CD4-positive, alpha-beta T cell (primary cell): ENCODE data around the gene STAC2. TPM values are rescaled to one million over a fixed set of nuclear protein-coding genes. Genes with fewer than 3 reads are reported as not detected.
"Not testable (repeated sequence)": the region's sequence is repeated elsewhere in the genome, so short reads cannot be mapped to it uniquely, and the experiment has no call there.

Experiments used
- ATAC-seq: fragments of 200-7000 bp; cut with Tn5 transposase; one replicate; pipeline ENCODE4 v1.10.0; 2022; ENCODE audit warnings: mild to moderate bottlenecking; ENCODE audit not compliant: poor library complexity
- CTCF ChIA-PET: fragments of 350-600 bp; sonication (Branson Sonifier 250); formaldehyde crosslinking; loops from one replicate; lab custom pipeline; 2021; ENCODE audit warnings: antibody characterized with exemption, inconsistent platforms; lab: Charles Lee
- POLR2A ChIA-PET: fragments of 350-600 bp; sonication (Branson Sonifier 250); formaldehyde crosslinking; loops from one replicate; lab custom pipeline; 2021; ENCODE audit warnings: antibody characterized with exemption, inconsistent platforms; lab: Charles Lee
- DNase-seq, 14 experiments: peaks; one replicate each; pipeline ENCODE4 v3.0.0-alpha.2; 2013 to 2020; ENCODE audit warnings: mixed read lengths in 2 of 14
- H3K27ac ChIP-seq, 2 donors: one replicate each; pipeline versions ENCODE4 v1.5.1 to v1.7.0; 2013; ENCODE audit warnings: low read length in 2 of 2, low read depth in 1 of 2, mild to moderate bottlenecking in 1 of 2
- H3K27me3 ChIP-seq, 2 experiments: 1 replicate in 1 of 2; 2 replicates in 1 of 2; pipeline versions ENCODE4 v1.6.1 to v1.7.0; 2013; ENCODE audit warnings: low read length in 2 of 2, control low read depth in 1 of 2, mild to moderate bottlenecking in 1 of 2, moderate library complexity in 1 of 2; ENCODE audit not compliant: insufficient read depth in 2 of 2, control insufficient read depth in 1 of 2
- H3K36me3 ChIP-seq: one replicate; pipeline ENCODE4 v1.6.1; 2013; ENCODE audit warnings: low read length, control low read depth; ENCODE audit not compliant: insufficient read depth
- H3K4me1 ChIP-seq: one replicate; pipeline ENCODE4 v1.6.1; 2013; ENCODE audit warnings: low read length, control low read depth; ENCODE audit not compliant: insufficient read depth
- H3K4me3 ChIP-seq: one replicate; pipeline ENCODE4 v1.5.1; 2013; ENCODE audit warnings: mild to moderate bottlenecking, low read length, moderate library complexity
- H3K9me3 ChIP-seq, 2 experiments: 1 replicate in 1 of 2; 2 replicates in 1 of 2; pipeline versions ENCODE4 v1.6.1 to v1.7.0; 2013; ENCODE audit warnings: low read length in 2 of 2, mild to moderate bottlenecking in 2 of 2, control low read depth in 1 of 2, moderate library complexity in 1 of 2; ENCODE audit not compliant: control insufficient read depth in 1 of 2, insufficient read depth in 1 of 2
- H3K27ac Mint-ChIP-seq: one replicate; pipeline ENCODE4 v1.8.0; 2020; ENCODE audit warnings: mixed read lengths
- H3K27me3 Mint-ChIP-seq: one replicate; pipeline ENCODE4 v1.8.0; 2021; ENCODE audit warnings: mixed read lengths
- H3K36me3 Mint-ChIP-seq: one replicate; pipeline ENCODE4 v1.8.0; 2021; ENCODE audit warnings: low read depth, mixed read lengths
- H3K4me1 Mint-ChIP-seq: one replicate; pipeline ENCODE4 v1.8.0; 2021; ENCODE audit warnings: low read depth, mixed read lengths
- H3K4me3 Mint-ChIP-seq: one replicate; pipeline ENCODE4 v1.8.0; 2020; ENCODE audit warnings: mild to moderate bottlenecking, mixed read lengths
- H3K9me3 Mint-ChIP-seq: one replicate; pipeline ENCODE4 v1.8.0; 2020; ENCODE audit warnings: mixed read lengths
- intact Hi-C, 2 experiments: fragments of 100-400 bp; cut with DNase I in 1 of 2; cut with micrococcal nuclease in 1 of 2; formaldehyde crosslinking; loops; one replicate each; pipeline versions ENCODE4 v1.15.1 to v1.9.0; 2023 to 2025; cut with DNase I, micrococcal nuclease
- total RNA-seq, 174 experiments: library from RNA in 2 of 174; stranded (reverse) in 2 of 174; gene quantifications; one replicate each; pipeline ENCODE4 v1.2.3 and lab custom pipeline; 2021 to 2026
- TF ChIP-seq, protein P1 (sequence below): fragments of 200-600 bp; IDR thresholded peaks from one replicate; pipeline ENCODE4 v1.8.0; 2022; ENCODE audit warnings: antibody characterized with exemption, mild to moderate bottlenecking

STAC2 gene
- total RNA-seq, 2 experiments from 2014 or later: not detected

DNA sequence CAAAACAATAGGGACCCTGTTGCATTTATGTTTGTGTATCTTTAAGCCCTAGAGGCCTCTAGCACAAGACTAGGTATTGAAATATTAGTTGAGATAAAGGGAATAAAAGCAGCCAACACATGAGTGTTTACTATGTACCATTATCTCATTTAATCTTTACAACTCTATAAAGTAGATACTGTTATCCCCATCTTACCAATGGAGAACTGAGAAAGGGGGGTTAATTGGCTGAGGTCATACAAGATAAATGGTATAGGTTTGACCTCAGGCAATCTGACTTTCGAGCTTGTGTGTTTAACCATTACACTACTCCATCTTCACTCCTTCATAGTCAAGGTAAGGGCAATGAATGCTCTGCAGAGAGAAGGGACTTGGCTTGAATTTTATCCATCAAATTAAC, 26.3 kb upstream of the STAC2 start:
- no peak overlapping the region for H3K27ac ChIP-seq
- H3K27ac Mint-ChIP-seq: no peak overlapping the region
- no peaks in the 10 kb centered on the region for H3K4me1 ChIP-seq
- TF ChIP-seq, protein P1, sequence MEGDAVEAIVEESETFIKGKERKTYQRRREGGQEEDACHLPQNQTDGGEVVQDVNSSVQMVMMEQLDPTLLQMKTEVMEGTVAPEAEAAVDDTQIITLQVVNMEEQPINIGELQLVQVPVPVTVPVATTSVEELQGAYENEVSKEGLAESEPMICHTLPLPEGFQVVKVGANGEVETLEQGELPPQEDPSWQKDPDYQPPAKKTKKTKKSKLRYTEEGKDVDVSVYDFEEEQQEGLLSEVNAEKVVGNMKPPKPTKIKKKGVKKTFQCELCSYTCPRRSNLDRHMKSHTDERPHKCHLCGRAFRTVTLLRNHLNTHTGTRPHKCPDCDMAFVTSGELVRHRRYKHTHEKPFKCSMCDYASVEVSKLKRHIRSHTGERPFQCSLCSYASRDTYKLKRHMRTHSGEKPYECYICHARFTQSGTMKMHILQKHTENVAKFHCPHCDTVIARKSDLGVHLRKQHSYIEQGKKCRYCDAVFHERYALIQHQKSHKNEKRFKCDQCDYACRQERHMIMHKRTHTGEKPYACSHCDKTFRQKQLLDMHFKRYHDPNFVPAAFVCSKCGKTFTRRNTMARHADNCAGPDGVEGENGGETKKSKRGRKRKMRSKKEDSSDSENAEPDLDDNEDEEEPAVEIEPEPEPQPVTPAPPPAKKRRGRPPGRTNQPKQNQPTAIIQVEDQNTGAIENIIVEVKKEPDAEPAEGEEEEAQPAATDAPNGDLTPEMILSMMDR: no peak
- no peaks in the 10 kb centered on the region for H3K27me3 Mint-ChIP-seq
- DNase-seq: no peak
- POLR2A ChIA-PET: no interaction called here
- H3K9me3 ChIP-seq: no peaks in the 10 kb centered on the region
- intact Hi-C loops: no loop called here
- H3K36me3 Mint-ChIP-seq: peaks cover 25% of the 10 kb centered on the region
- H3K4me1 Mint-ChIP-seq: no peaks in the 10 kb centered on the region
- CTCF ChIA-PET: interaction anchor here (0.6 to 2.0 kb wide), 2 partner anchors 45 to 142 kb away, joined by 3 to 9 read pairs; no protein-coding TSS in a partner anchor
- no peaks in the 10 kb centered on the region for H3K9me3 Mint-ChIP-seq
- H3K4me3 ChIP-seq: no peak overlapping the region
- no peaks in the 10 kb centered on the region for H3K27me3 ChIP-seq
- H3K4me3 Mint-ChIP-seq: no peak overlapping the region
- no peak for ATAC-seq
- peaks cover 28% of the 10 kb centered on the region for H3K36me3 ChIP-seq

DNA sequence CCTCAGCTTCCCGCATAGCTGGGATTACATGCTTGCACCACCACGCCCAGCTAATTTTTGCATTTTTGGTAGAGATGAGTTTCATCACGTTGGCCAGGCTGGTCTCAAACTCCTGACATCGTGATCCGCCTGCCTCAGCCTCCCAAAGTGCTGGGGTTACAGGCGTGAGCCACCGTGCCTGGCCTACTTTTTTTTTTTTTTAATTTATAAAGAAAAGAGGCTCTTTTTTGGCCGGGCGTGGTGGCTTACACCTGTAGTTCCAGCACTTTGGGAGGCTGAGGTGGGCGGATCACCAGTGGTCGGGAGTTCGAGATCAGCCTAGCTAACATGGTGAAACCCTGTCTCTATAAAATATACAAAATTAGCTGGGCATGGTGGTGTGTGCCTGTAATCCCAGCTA, 24.3 kb upstream of the STAC2 start:
- H3K4me1 ChIP-seq, H3K27me3 Mint-ChIP-seq, H3K4me1 Mint-ChIP-seq, DNase-seq, H3K27me3 ChIP-seq, POLR2A ChIA-PET, H3K9me3 Mint-ChIP-seq, H3K4me3 Mint-ChIP-seq, H3K27ac Mint-ChIP-seq, H3K9me3 ChIP-seq, H3K4me3 ChIP-seq, ATAC-seq, intact Hi-C loops, H3K27ac ChIP-seq: not testable (repeated sequence)
- H3K36me3 Mint-ChIP-seq: peaks cover 18% of the 10 kb centered on the region
- H3K36me3 ChIP-seq: peaks cover 20% of the 10 kb centered on the region
- CTCF ChIA-PET: interaction anchor here (0.7 to 2.0 kb wide), 3 partner anchors 11 to 75 kb away, joined by 3 to 9 read pairs (median 7); no protein-coding TSS in a partner anchor

DNA sequence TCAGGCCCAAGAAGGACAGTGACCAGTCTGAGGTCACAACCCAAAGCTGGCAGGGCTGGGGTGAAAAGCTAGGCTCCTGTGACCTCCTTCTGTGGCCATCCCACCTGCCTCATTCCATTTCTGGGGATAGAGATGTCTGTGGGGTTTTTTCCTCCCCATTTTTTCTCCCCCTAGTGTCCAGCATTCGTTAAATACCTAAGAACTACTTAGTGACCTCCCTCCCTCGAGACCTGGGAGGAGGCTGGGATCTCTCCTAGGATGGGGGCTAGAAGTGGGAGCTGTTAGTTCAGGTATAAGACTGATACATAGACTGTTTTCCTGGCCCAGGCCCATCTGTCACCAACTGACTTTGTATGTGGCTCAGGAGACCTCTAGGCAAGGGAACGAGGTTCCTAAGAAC, 20.5 kb upstream of the STAC2 start:
- Histone ChIP-seq H3K4me1 (peaks cover 12% of the 10 kb centered on the region), H3K4me3 (no peak overlapping the region), H3K36me3 (no peaks in the 10 kb centered on the region), H3K9me3 (no peaks in the 10 kb centered on the region), H3K27ac (no peak overlapping the region), H3K27me3 (no peaks in the 10 kb centered on the region)
- TF ChIP-seq, protein P1: no peak
- ATAC-seq (no peak), DNase-seq (no peak)
- H3K4me1 Mint-ChIP-seq: peaks cover 7% of the 10 kb centered on the region
- intact Hi-C loops: no loop called here
- POLR2A ChIA-PET: interaction anchor here (3.6 kb wide), 1 partner anchor 40 kb away, joined by 49 read pairs; no protein-coding TSS in a partner anchor
- H3K36me3 Mint-ChIP-seq: no peaks in the 10 kb centered on the region
- no peak overlapping the region for H3K27ac Mint-ChIP-seq
- H3K9me3 Mint-ChIP-seq: no peaks in the 10 kb centered on the region
- peaks cover 4% of the 10 kb centered on the region for H3K27me3 Mint-ChIP-seq
- no peak overlapping the region for H3K4me3 Mint-ChIP-seq
- CTCF ChIA-PET: interaction anchor here (3.1 to 6.7 kb wide), 2 partner anchors 12 to 38 kb away, joined by 56 to 122 read pairs; no protein-coding TSS in a partner anchor
